Left hindlimb (tissue), 1 donor: Measurements from ENCODE around the gene CAMTA1.

ENCODE experiments used
- DNase-seq: peaks from one replicate; pipeline ENCODE4 v3.0.0-alpha.2; 2018

The CAMTA1 gene

GRCh38 chr1:6858596-6858995 lies 73.3 kb downstream of the CAMTA1 start:
- no peak for DNase-seq

- DNase-seq: no peak
These were observed 74.4 kb downstream of the CAMTA1 start for GRCh38 chr1:6859415-6860343.

- no peak for DNase-seq
These were observed 75.1 kb downstream of the CAMTA1 start for GRCh38 chr1:6860401-6860800.

- DNase-seq: no peak
These were observed 75.9 kb downstream of the CAMTA1 start for GRCh38 chr1:6861075-6861724.

- no peak for DNase-seq
These were observed 77.7 kb downstream of the CAMTA1 start for GRCh38 chr1:6862906-6863305.

- DNase-seq: no peak
These were observed 78.9 kb downstream of the CAMTA1 start for GRCh38 chr1:6864166-6864565.

- DNase-seq: no peak
These were observed 81.6 kb downstream of the CAMTA1 start for GRCh38 chr1:6866825-6867224.

- no peak for DNase-seq
These were observed 82.1 kb downstream of the CAMTA1 start for GRCh38 chr1:6867321-6867720.

- no peak for DNase-seq
These were observed 82.7 kb downstream of the CAMTA1 start for GRCh38 chr1:6867729-6868659.

GRCh38 chr1:6868660-6869380 lies 83.6 kb downstream of the CAMTA1 start:
- no peak for DNase-seq

- DNase-seq: no peak
These were observed 84.3 kb downstream of the CAMTA1 start for GRCh38 chr1:6869545-6869944.

- DNase-seq: no peak
These were observed 84.8 kb downstream of the CAMTA1 start for GRCh38 chr1:6870086-6870485.

- DNase-seq: no peak
These were observed 85.3 kb downstream of the CAMTA1 start for GRCh38 chr1:6870571-6870970.

GRCh38 chr1:6871300-6871972 lies 86.2 kb downstream of the CAMTA1 start:
- no peak for DNase-seq

- DNase-seq: no peak
These were observed 87.5 kb downstream of the CAMTA1 start for GRCh38 chr1:6872573-6873261.

- DNase-seq: no peak
These were observed 88.2 kb downstream of the CAMTA1 start for GRCh38 chr1:6873298-6874015.

- no peak for DNase-seq
These were observed 89.0 kb downstream of the CAMTA1 start for GRCh38 chr1:6874298-6874697.

- DNase-seq: no peak
These were observed 95.9 kb downstream of the CAMTA1 start for GRCh38 chr1:6880951-6881690.

GRCh38 chr1:6882414-6882813 lies 97.2 kb downstream of the CAMTA1 start:
- DNase-seq: no peak

- DNase-seq: no peak
These were observed 99.4 kb downstream of the CAMTA1 start for GRCh38 chr1:6884652-6885153.
